Endothelial cell (in vitro differentiated cells): ENCODE results near the gene DENND1B. TPM values are rescaled to one million over a fixed set of nuclear protein-coding genes. Genes with fewer than 3 reads are reported as not detected.

Experiments
- DNase-seq: peaks from one replicate; pipeline ENCODE4 v3.0.0; 2021; ENCODE audit warnings: low spot score
- H3K27ac Mint-ChIP-seq: one replicate; pipeline ENCODE4 v1.8.0; 2021; ENCODE audit warnings: mixed read lengths, inconsistent platforms; ENCODE audit not compliant: unreplicated experiment
- H3K27me3 Mint-ChIP-seq: one replicate; pipeline ENCODE4 v1.8.0; 2021; ENCODE audit warnings: mild to moderate bottlenecking, moderate library complexity, mixed read lengths, inconsistent platforms; ENCODE audit not compliant: unreplicated experiment
- H3K36me3 Mint-ChIP-seq: one replicate; pipeline ENCODE4 v1.8.0; 2021; ENCODE audit warnings: mild to moderate bottlenecking, low read depth, mixed read lengths, inconsistent platforms; ENCODE audit not compliant: unreplicated experiment
- H3K4me1 Mint-ChIP-seq: one replicate; pipeline ENCODE4 v1.8.0; 2021; ENCODE audit warnings: mild to moderate bottlenecking, mixed read lengths, inconsistent platforms; ENCODE audit not compliant: unreplicated experiment
- H3K4me3 Mint-ChIP-seq: one replicate; pipeline ENCODE4 v1.8.0; 2021; ENCODE audit warnings: mild to moderate bottlenecking, mixed read lengths, inconsistent platforms; ENCODE audit not compliant: unreplicated experiment
- H3K9me3 Mint-ChIP-seq: one replicate; pipeline ENCODE4 v1.8.0; 2021; ENCODE audit warnings: mixed read lengths, inconsistent platforms; ENCODE audit not compliant: unreplicated experiment
- CTCF ChIP-seq: fragments of 200-600 bp; sonication (generic); IDR thresholded peaks from one replicate; pipeline ENCODE4 v1.5.0; 2021; ENCODE audit warnings: antibody characterized with exemption; ENCODE audit not compliant: unreplicated experiment
- total RNA-seq: library from RNA; stranded (reverse); fragmentation: NEBNext Ultra II Directional; extraction: Animal tissue kit (Norgen Biotek cat#: 25700); gene quantifications from one replicate; pipeline ENCODE4 v1.2.1, GENCODE V29; 2021; ENCODE audit not compliant: unreplicated experiment

DENND1B gene
- total RNA-seq, 1 donor from 2014 or later, result 7.5 TPM

- Mint-ChIP-seq H3K36me3 (peaks cover 3% of the 10 kb centered on the region), H3K4me1 (no peaks in the 10 kb centered on the region), H3K4me3 (no peak overlapping the region), H3K27me3 (no peaks in the 10 kb centered on the region), H3K27ac (no peak overlapping the region), H3K9me3 (no peaks in the 10 kb centered on the region)
- TF ChIP-seq CTCF, result no peak
- DNase-seq, result no peak
Observed at GRCh38 chr1:197745911-197746310, 29.4 kb downstream of the DENND1B start.

GRCh38 chr1:197744979-197745378 is 30.3 kb downstream of the DENND1B start:
- Mint-ChIP-seq H3K4me1 (no peaks in the 10 kb centered on the region), H3K4me3 (no peak overlapping the region), H3K36me3 (peaks cover 3% of the 10 kb centered on the region), H3K27ac (no peak overlapping the region), H3K9me3 (no peaks in the 10 kb centered on the region), H3K27me3 (no peaks in the 10 kb centered on the region)
- no peak for DNase-seq
- TF ChIP-seq CTCF, result no peak

- Mint-ChIP-seq H3K4me1 (no peaks in the 10 kb centered on the region), H3K27ac (no peak overlapping the region), H3K4me3 (no peak overlapping the region), H3K36me3 (peaks cover 3% of the 10 kb centered on the region), H3K9me3 (no peaks in the 10 kb centered on the region), H3K27me3 (no peaks in the 10 kb centered on the region)
- no peak for TF ChIP-seq CTCF
- DNase-seq, result no peak
Observed at GRCh38 chr1:197743578-197743977, 31.7 kb downstream of the DENND1B start.

GRCh38 chr1:197740992-197741391 is 34.3 kb downstream of the DENND1B start:
- TF ChIP-seq CTCF, result no peak
- H3K36me3 Mint-ChIP-seq, result no peaks in the 10 kb centered on the region
- no peaks in the 10 kb centered on the region for H3K9me3 Mint-ChIP-seq
- peaks cover 2% of the 10 kb centered on the region for H3K27me3 Mint-ChIP-seq
- H3K27ac Mint-ChIP-seq, result no peak overlapping the region
- H3K4me3 Mint-ChIP-seq, result no peak overlapping the region
- DNase-seq, result no peak
- H3K4me1 Mint-ChIP-seq, result no peaks in the 10 kb centered on the region

- no peak for TF ChIP-seq CTCF
- peaks cover 2% of the 10 kb centered on the region for H3K27me3 Mint-ChIP-seq
- H3K4me1 Mint-ChIP-seq, result no peaks in the 10 kb centered on the region
- H3K9me3 Mint-ChIP-seq, result no peaks in the 10 kb centered on the region
- H3K36me3 Mint-ChIP-seq, result no peaks in the 10 kb centered on the region
- no peak overlapping the region for H3K27ac Mint-ChIP-seq
- DNase-seq, result no peak
- no peak overlapping the region for H3K4me3 Mint-ChIP-seq
Observed at GRCh38 chr1:197738927-197739326, 36.4 kb downstream of the DENND1B start.
